K562 (cell line): ENCODE results near the gene TNFAIP8L1. TPM values are rescaled to one million over a fixed set of nuclear protein-coding genes. Genes with fewer than 3 reads are reported as not detected.

Experiments used
- polyA plus RNA-seq, 8 experiments: library from polyadenylated mRNA; depleted of rRNA in 4 of 8; stranded (reverse) in 5 of 8; unstranded in 3 of 8; fragments of >200 nt; fragmentation: Nextera tagmentation in 2 of 8; fragmentation: Illumina TruSeq in 1 of 8; extraction: Ambion mirVana in 2 of 8; extraction: Trizol in 1 of 8; gene quantifications; 2 replicates each; pipeline versions ENCODE4 v1.2.1 to v1.2.3, GENCODE V29; 2011 to 2014; ENCODE audit warnings: inconsistent platforms in 1 of 8, missing spikeins in 1 of 8
- total RNA-seq, 7 experiments: library from RNA; depleted of rRNA in 6 of 7; stranded (reverse); fragments of >200 nt in 6 of 7; fragmentation: Illumina TruSeq in 2 of 7; extraction: Trizol in 2 of 7; gene quantifications; 2 replicates each; pipeline versions ENCODE4 v1.2.1 to v1.2.3, GENCODE V29; 2011 to 2021; ENCODE audit warnings: low replicate concordance in 1 of 7
- TF ChIP-seq, protein P1 (sequence below): fragments of 450-650 bp; IDR thresholded peaks from 2 replicates; pipeline ENCODE4 v1.6.1; 2016; ENCODE audit warnings: low read depth

TNFAIP8L1 gene
- total and polyA plus RNA-seq, 9 of the 15 experiments (the other 6 are each of a cell fraction or from before 2014, with no cell fraction given), result 0.69 to 9.3 (median 4.9) TPM

GRCh38 chr19:4693471-4694121, 54.3 kb downstream of the TNFAIP8L1 start (continued):
- TF ChIP-seq, protein P1, sequence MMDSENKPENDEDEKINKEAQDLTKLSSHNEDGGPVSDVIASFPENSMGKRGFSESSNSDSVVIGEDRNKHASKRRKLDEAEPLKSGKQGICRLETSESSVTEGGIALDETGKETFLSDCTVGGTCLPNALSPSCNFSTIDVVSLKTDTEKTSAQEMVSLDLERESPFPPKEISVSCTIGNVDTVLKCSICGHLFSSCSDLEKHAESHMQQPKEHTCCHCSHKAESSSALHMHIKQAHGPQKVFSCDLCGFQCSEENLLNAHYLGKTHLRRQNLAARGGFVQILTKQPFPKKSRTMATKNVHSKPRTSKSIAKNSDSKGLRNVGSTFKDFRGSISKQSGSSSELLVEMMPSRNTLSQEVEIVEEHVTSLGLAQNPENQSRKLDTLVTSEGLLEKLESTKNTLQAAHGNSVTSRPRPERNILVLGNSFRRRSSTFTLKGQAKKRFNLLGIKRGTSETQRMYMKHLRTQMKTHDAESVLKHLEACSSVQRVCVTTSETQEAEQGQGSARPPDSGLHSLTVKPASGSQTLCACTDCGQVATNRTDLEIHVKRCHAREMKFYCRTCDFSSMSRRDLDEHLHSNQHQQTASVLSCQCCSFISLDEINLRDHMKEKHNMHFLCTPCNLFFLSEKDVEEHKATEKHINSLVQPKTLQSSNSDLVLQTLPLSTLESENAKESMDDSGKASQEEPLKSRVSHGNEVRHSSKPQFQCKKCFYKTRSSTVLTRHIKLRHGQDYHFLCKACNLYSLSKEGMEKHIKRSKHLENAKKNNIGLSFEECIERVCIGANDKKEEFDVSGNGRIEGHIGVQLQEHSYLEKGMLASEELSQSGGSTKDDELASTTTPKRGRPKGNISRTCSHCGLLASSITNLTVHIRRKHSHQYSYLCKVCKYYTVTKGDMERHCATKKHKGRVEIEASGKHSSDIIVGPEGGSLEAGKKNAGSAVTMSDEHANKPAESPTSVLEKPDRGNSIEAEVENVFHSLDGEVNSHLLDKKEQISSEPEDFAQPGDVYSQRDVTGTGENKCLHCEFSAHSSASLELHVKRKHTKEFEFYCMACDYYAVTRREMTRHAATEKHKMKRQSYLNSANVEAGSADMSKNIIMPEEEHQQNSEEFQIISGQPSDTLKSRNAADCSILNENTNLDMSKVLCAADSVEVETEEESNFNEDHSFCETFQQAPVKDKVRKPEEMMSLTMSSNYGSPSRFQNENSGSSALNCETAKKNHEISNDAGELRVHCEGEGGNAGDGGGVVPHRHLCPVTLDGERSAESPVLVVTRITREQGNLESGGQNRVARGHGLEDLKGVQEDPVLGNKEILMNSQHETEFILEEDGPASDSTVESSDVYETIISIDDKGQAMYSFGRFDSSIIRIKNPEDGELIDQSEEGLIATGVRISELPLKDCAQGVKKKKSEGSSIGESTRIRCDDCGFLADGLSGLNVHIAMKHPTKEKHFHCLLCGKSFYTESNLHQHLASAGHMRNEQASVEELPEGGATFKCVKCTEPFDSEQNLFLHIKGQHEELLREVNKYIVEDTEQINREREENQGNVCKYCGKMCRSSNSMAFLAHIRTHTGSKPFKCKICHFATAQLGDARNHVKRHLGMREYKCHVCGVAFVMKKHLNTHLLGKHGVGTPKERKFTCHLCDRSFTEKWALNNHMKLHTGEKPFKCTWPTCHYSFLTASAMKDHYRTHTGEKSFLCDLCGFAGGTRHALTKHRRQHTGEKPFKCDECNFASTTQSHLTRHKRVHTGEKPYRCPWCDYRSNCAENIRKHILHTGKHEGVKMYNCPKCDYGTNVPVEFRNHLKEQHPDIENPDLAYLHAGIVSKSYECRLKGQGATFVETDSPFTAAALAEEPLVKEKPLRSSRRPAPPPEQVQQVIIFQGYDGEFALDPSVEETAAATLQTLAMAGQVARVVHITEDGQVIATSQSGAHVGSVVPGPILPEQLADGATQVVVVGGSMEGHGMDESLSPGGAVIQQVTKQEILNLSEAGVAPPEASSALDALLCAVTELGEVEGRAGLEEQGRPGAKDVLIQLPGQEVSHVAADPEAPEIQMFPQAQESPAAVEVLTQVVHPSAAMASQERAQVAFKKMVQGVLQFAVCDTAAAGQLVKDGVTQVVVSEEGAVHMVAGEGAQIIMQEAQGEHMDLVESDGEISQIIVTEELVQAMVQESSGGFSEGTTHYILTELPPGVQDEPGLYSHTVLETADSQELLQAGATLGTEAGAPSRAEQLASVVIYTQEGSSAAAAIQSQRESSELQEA, result no peak
- TF ChIP-seq, all 486 proteins: peak for 0
